ENCODE data around the gene PRDM8.

DNA sequence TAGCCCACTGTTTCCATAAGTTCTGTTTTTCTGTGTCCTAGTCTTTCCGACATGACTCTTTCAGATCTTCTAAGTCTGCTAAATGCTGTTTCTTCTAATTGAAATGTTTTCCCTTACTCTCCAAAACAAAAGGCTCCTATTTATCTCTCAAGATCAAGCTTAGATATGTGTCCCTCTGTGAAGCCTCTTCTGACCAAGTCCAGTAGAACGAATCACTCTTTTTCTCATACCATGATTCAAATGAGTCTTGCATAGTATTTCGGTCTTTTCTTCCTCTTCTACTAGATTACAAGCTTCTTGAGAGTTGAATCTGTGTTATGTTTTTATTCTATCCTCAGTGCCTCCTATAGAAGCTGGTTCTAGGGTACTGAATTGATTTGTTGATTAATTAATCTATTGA lies 45.3 kb upstream of the PRDM8 start:
- TF ChIP-seq, protein P1, sequence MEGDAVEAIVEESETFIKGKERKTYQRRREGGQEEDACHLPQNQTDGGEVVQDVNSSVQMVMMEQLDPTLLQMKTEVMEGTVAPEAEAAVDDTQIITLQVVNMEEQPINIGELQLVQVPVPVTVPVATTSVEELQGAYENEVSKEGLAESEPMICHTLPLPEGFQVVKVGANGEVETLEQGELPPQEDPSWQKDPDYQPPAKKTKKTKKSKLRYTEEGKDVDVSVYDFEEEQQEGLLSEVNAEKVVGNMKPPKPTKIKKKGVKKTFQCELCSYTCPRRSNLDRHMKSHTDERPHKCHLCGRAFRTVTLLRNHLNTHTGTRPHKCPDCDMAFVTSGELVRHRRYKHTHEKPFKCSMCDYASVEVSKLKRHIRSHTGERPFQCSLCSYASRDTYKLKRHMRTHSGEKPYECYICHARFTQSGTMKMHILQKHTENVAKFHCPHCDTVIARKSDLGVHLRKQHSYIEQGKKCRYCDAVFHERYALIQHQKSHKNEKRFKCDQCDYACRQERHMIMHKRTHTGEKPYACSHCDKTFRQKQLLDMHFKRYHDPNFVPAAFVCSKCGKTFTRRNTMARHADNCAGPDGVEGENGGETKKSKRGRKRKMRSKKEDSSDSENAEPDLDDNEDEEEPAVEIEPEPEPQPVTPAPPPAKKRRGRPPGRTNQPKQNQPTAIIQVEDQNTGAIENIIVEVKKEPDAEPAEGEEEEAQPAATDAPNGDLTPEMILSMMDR (IDR thresholded peaks at IDR 0.05): no peak
- TF ChIP-seq EP300 (IDR thresholded peaks at IDR 0.05): no peak
- TF ChIP-seq POLR2A (IDR thresholded peaks at IDR 0.05): no peak

Measured in tibial nerve (tissue), 4 donors.